K562 (cell line): ENCODE measurements around the gene SLAMF6. TPM values are rescaled to one million over a fixed set of nuclear protein-coding genes. Genes with fewer than 3 reads are reported as not detected.
A peak's percentile ranks its signal among the peaks of the same experiment; 100 is the strongest.

Source experiments
- ARID1B ChIP-seq: fragments of 450-650 bp; IDR thresholded peaks from 2 replicates; pipeline ENCODE4 v1.6.1; 2016; ENCODE audit warnings: antibody characterized with exemption, mild to moderate bottlenecking, inconsistent platforms
- DDX20 ChIP-seq: fragments of 450-650 bp; IDR thresholded peaks from 2 replicates; pipeline ENCODE4 v1.6.1; 2016; ENCODE audit warnings: missing genetic modification characterization, low read depth, mild to moderate bottlenecking, missing compliant biosample characterization, moderate library complexity
- ETV1 ChIP-seq: fragments of 450-650 bp; conservative IDR thresholded peaks from 2 replicates; pipeline ENCODE4 v1.6.1; 2016; ENCODE audit warnings: missing genetic modification characterization, control low read depth, low read depth, missing compliant biosample characterization
- ETV5 ChIP-seq: sonication (generic); formaldehyde crosslinking; IDR thresholded peaks from 2 replicates; pipeline ENCODE4 v1.4.0; 2020; ENCODE audit warnings: low read depth, mild to moderate bottlenecking, missing genetic modification reagents
- FOXK2 ChIP-seq, 2 experiments: fragments of 450-650 bp; IDR thresholded peaks in 1 of 2; conservative IDR thresholded peaks in 1 of 2; 2 replicates each; pipeline ENCODE4 v1.6.1; 2016; ENCODE audit warnings: low read depth in 2 of 2, mild to moderate bottlenecking in 1 of 2
- LEF1 ChIP-seq: fragments of 450-650 bp; IDR thresholded peaks from 2 replicates; pipeline ENCODE4 v1.6.1; 2016; ENCODE audit warnings: mild to moderate bottlenecking
- MAFK ChIP-seq: IDR thresholded peaks from 2 replicates; pipeline ENCODE4 v1.6.1; 2011; ENCODE audit warnings: low read length, improper control_type of control experiment
- MEF2A ChIP-seq: IDR thresholded peaks from 2 replicates; pipeline ENCODE4 v1.6.1; 2011; ENCODE audit warnings: low read depth, mild to moderate bottlenecking, low read length, moderate library complexity; ENCODE audit not compliant: control insufficient read depth
- NFE2 ChIP-seq: IDR thresholded peaks from 2 replicates; pipeline ENCODE4 v1.6.1; 2014; ENCODE audit warnings: antibody characterized with exemption, low read depth
- SNAPC5 ChIP-seq: fragments of 250-450 bp; sonication (Bioruptor Pico); IDR thresholded peaks from 2 replicates; pipeline ENCODE4 v1.8.0; 2021; ENCODE audit warnings: moderate library complexity, mild to moderate bottlenecking, inconsistent platforms
- THRB ChIP-seq: fragments of 450-650 bp; formaldehyde crosslinking; conservative IDR thresholded peaks from 2 replicates; pipeline ENCODE4 v1.4.0; 2022; ENCODE audit warnings: mild to moderate bottlenecking, missing genetic modification characterization
- VEZF1 ChIP-seq: fragments of 200-800 bp; sonication (Bioruptor generic); IDR thresholded peaks from 2 replicates; pipeline ENCODE4 v1.6.1; 2017; ENCODE audit warnings: missing genetic modification characterization, missing compliant biosample characterization
- ZNF134 ChIP-seq: fragments of 250-450 bp; sonication (Bioruptor Pico); conservative IDR thresholded peaks from 2 replicates; pipeline ENCODE4 v1.4.0; 2020
- ZNF445 ChIP-seq: fragments of 250-450 bp; sonication (Bioruptor Pico); IDR thresholded peaks from 2 replicates; pipeline ENCODE4 v1.4.0; 2020; ENCODE audit warnings: low read depth, mild to moderate bottlenecking, moderate library complexity
- ZNF592 ChIP-seq: fragments of 450-650 bp; IDR thresholded peaks from 2 replicates; pipeline ENCODE4 v1.6.1; 2017; ENCODE audit warnings: antibody characterized with exemption, mild to moderate bottlenecking
- polyA plus RNA-seq, 8 experiments: library from polyadenylated mRNA; depleted of rRNA in 4 of 8; stranded (reverse) in 5 of 8; unstranded in 3 of 8; fragments of >200 nt; fragmentation: Nextera tagmentation in 2 of 8; fragmentation: Illumina TruSeq in 1 of 8; extraction: Ambion mirVana in 2 of 8; extraction: Trizol in 1 of 8; gene quantifications; 2 replicates each; pipeline versions ENCODE4 v1.2.1 to v1.2.3, GENCODE V29; 2011 to 2014; ENCODE audit warnings: inconsistent platforms in 1 of 8, missing spikeins in 1 of 8
- total RNA-seq, 7 experiments: library from RNA; depleted of rRNA in 6 of 7; stranded (reverse); fragments of >200 nt in 6 of 7; fragmentation: Illumina TruSeq in 2 of 7; extraction: Trizol in 2 of 7; gene quantifications; 2 replicates each; pipeline versions ENCODE4 v1.2.1 to v1.2.3, GENCODE V29; 2011 to 2021; ENCODE audit warnings: low replicate concordance in 1 of 7
- TF ChIP-seq, protein P1 (sequence below), 2 experiments: fragments of 250-450 bp in 1 of 2; fragments of 450-650 bp in 1 of 2; sonication (Bioruptor Pico) in 1 of 2; IDR thresholded peaks; 2 replicates each; pipeline versions ENCODE4 v1.6.1 to v1.8.0; 2016 to 2021; ENCODE audit warnings: mild to moderate bottlenecking in 2 of 2, moderate library complexity in 2 of 2, missing compliant biosample characterization in 1 of 2, missing genetic modification characterization in 1 of 2
- TF ChIP-seq, protein P2 (sequence below): sonication (generic); formaldehyde crosslinking; IDR thresholded peaks from 2 replicates; pipeline ENCODE4 v1.8.0; 2022; ENCODE audit warnings: missing genetic modification reagents, mild to moderate bottlenecking, moderate library complexity, borderline replicate concordance

The SLAMF6 gene
- total and polyA plus RNA-seq, 9 of the 15 experiments (the other 6 are each of a cell fraction or from before 2014, with no cell fraction given) = 0.56 to 4.8 (median 1.1) TPM

DNA sequence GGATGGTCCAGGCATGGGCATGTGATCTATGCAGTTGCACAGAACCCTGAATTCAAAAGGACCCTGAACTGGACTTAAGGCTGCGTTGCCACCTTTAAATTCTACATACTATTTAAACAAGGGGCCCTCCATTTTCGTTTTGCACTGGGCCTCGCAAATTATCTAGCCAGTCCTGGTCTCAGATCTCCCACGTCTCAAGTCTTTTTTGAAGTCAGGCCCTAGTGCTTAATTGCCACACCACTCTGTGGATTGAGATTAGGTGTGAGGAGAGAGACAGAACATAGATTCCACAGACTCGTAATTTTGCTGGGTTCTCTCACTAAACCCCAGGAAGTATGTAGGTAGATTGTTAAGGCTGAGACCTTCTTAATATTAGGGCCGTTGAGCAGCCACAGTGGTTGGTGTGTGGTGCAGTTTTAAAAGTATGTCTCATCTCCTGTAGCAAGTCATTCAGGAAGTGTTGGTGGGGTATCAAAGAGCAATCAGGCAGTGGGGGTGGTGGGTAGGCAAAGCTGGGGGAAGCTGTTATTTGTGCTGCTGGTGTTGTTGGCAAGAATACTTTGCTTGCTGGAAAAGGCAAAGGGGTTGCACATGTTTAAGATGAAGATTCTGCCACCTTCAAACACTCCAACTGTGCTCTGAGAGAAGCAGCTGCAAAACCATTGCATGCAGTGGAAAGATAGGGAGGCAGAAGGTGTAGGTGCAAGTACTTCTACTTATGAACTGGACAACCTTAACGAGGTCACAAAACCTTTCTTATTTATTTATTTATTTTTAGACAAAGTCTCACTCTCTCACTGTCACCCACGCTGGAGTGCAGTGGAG is 45.0 kb upstream of the SLAMF6 start (continued):
- TF ChIP-seq ZNF592 (peak; percentile 89), NFE2 (peak; percentile 41; the same call in 1 of the 2 replicates), FOXK2 (conservative IDR thresholded peaks at IDR 0.05 in 1 of 2, IDR thresholded peaks at IDR 0.05 in 1 of 2; ENCODE audit: low read depth in 2 of 2) (no peak), ETV5 (CRISPR knock-in tag) (0 out of 2 replicates have a peak, but pooled peaks have one; percentile 56), ETV1 (tag) (peak; percentile 36; the same call in 1 of the 2 replicates), MEF2A (no peak), LEF1 (peak; percentile 19; the same call in 1 of the 2 replicates), DDX20 (tag) (no peak), THRB (CRISPR knock-in tag) (peak; percentile 31; the same call in 1 of the 2 replicates), SNAPC5 (CRISPR knock-in tag) (no peak), VEZF1 (peak; percentile 45), ZNF445 (CRISPR knock-in tag) (0 out of 2 replicates have a peak, but pooled peaks have one; percentile 69), MAFK (no peak), ZNF134 (0 out of 2 replicates have a peak, but pooled peaks have one; percentile 8), ARID1B (0 out of 2 replicates have a peak, but pooled peaks have one; percentile 23)
- TF ChIP-seq, protein P1, sequence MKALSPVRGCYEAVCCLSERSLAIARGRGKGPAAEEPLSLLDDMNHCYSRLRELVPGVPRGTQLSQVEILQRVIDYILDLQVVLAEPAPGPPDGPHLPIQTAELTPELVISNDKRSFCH (CRISPR knock-in tag; IDR thresholded peaks at IDR 0.05) = no peak
- TF ChIP-seq, protein P1 (tag; IDR thresholded peaks at IDR 0.05) = 0 out of 2 replicates have a peak, but pooled peaks have one; percentile 26
- TF ChIP-seq, protein P2, sequence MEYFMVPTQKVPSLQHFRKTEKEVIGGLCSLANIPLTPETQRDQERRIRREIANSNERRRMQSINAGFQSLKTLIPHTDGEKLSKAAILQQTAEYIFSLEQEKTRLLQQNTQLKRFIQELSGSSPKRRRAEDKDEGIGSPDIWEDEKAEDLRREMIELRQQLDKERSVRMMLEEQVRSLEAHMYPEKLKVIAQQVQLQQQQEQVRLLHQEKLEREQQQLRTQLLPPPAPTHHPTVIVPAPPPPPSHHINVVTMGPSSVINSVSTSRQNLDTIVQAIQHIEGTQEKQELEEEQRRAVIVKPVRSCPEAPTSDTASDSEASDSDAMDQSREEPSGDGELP (CRISPR knock-in tag) = no peak
